Adrenal gland (tissue), 5 donors: ENCODE data around the gene SERTAD1.
"Not testable (repeated sequence)": the region's sequence is repeated elsewhere in the genome, so short reads cannot be mapped to it uniquely, and the experiment has no call there.

Source experiments
- CTCF ChIP-seq, 6 experiments: fragments of 450-650 bp in 4 of 6; fragments of 200-600 bp in 2 of 6; sonication (generic) in 1 of 6; IDR thresholded peaks; 1 replicate in 5 of 6; 2 replicates in 1 of 6; pipeline versions ENCODE4 v1.5.1 to v1.8.0; 2016 to 2021; ENCODE audit warnings: antibody characterized with exemption in 6 of 6, mild to moderate bottlenecking in 2 of 6, moderate library complexity in 1 of 6
- POLR2A ChIP-seq, 2 donors: fragments of 450-650 bp; IDR thresholded peaks; one replicate each; pipeline ENCODE4 v1.6.1; 2017; ENCODE audit warnings: antibody characterized with exemption in 2 of 2, mild to moderate bottlenecking in 2 of 2, moderate library complexity in 1 of 2
- donor health status: DM: no; HTN: no; CAD: no.

- TF ChIP-seq POLR2A, CTCF (IDR thresholded peaks at IDR 0.05): not testable (repeated sequence)
Observed at GRCh38 chr19:40428197-40428596, 2.4 kb upstream of the SERTAD1 start.
